GM21367 (cell line): ENCODE measurements around the gene TBX1.

ENCODE experiments used
- ATAC-seq: cut with Tn5 transposase; IDR thresholded peaks from one replicate; pipeline ENCODE4 v1.9.1; 2021; ENCODE audit not compliant: unreplicated experiment

The TBX1 gene

DNA sequence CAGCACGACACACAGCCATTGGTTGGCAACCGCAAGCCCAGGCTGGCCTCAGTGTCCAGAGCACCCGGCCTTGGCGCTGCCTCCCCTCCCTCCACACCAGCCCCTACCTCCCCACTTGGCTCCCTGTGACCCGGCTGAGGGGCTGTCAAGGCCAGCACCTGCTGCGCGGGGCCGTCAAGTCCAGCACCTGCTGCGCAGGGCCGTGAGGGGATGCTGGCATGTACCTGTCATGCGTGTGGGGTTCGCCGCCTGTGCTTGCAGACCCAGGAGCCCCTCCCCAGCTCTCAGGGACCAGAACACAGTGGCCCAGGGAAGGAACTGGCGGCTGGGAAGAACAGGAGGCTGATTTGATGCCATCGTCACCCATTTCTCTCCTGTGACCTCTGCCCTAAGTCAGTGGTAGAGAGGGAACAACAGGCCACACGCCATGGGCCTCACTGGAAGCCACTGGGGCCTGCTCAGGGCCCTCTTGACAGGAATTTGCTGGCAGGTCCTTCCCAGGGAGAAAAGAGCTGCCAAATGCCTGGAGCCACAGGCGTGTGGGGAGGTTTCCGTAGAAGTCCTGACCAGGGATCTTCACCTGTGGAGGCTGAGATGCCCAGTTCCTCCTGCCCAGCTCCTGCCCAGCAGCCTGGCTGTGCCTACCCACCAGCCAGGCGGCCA, 37.6 kb downstream of the TBX1 start:
- ATAC-seq: no peak

DNA sequence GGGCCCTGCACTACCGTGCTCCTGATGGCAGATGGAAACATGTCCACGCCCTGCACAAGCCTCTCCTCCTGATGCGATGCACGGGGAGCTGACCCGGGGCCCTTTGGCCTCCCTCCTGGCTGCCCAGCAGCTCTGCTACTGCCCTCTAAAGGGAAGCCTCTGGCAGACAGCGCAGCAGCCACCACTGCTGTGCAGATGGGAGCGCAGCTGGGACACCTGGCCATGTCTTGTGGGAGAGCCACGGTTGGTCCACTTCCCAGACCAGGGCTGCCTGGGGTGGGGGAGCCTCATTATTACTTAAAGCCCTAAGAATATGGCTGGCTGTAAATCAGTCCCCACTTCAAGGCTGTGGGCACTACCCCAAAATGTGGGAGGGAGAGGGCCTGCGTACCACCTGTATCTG, 38.3 kb downstream of the TBX1 start:
- no peak for ATAC-seq

DNA sequence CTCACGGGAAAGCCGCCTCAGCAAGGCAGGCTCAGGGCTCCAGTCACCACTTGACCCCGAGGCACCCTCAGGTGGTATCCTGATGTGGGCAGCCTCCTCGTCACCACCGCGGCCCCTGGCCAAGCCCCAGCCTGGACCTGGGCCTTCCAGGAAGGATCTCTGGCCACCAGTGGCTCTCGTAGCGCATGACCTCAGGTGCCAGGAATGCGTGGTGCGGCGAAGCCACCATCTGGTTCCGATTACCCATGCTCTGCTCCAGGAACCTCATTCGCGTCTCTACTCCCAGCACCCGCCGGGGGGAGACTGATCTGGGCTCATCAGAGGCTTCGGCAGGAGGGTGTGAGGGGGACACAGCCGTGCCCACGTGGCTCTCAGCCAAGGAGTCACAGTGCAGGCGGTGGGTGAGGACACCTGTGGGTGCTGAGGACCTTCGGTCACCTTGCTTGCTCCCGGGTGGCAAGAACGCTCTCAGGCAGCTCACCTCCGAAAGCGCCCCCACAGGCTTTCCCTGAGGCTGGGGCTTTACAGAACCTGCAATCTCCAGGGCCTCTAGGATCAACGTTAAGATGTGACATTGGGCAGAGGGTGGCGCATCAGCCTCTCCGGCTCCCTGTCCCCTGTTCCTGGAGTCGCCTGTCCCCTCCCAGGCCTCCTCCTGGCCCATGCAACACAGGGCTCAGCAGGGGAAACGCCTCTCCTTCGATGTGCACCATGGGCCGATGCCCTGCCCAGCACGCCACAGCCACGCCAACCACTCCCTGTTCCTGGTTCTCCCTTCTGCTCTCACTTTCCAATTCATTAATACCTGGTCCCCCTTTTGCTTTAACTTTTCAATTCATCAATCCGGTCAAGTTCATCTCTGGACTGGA, 39.0 kb downstream of the TBX1 start:
- no peak for ATAC-seq

DNA sequence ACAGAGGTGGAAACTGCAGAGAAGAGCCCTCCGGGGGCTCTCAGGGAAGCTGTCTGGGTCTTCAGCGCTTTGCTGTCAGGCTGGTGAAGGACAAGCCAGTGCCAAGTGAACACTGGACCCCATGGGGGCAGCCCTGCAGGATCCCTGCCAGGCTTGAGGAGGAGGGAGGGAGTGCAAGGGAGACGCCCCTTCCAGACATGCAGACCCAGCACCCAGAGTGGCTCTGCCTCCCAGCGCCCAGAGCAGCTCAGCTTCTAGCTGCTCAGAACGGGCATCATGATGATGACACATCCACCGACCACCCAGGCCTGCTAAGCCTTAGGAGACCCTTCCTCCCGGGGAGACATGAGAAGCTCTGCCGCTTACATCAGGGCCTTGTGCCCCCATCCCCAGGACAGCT, 39.7 kb downstream of the TBX1 start:
- no peak for ATAC-seq

DNA sequence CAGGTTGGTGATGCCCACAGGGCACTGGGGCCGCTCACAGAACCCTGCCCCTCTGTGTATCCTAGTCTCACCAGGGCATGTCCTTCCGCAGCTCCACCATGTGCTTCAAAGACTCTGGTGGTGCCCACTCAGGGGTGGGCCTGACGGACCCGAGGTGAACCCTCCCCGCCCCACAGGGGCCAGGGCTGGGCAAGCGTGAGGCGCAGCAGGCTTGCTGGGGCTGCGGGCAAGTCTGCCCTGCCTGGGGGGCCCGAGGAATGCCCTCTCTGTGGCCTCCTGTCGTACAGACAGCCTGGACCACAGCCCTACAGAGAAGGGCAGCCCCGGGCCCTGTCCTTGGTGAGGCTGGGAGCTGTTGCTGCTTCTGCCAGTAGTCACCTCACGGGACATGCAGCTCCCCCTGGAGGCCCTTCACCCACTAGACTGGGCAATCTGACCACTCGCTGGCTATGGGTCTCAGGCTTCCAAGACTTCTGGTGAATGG, 40.2 kb downstream of the TBX1 start:
- no peak for ATAC-seq

DNA sequence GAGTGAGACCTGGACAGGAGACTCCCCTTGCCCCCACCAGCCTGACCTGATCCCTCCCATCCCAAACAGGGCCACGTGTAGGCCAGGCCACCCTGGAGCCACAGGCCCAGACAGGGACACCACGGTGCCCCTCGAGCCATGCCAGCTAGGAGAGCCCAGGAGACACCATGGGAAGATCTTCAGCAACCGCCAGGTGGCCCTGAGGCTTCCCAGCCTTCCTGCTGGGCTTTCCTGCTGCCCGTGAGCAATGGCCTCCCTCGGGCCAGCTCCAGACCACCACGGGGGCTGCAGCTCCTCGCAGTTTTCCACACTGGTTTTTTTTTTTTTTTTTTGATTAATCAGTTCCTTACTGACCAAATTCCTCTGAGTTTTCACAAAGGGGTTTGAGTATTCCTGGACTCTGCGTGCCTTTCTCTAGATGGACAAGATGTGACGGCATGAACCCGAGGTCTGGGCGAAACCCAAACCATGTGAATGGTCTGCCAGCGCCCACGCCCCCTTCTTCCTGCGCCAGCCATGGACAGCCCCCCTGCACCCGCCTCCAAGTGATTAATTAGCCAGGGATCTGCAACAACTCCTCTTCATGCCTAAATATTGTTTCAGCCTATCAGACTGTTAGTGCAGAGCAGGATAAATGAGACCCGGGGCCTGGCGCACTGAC, 40.9 kb downstream of the TBX1 start:
- ATAC-seq: no peak

DNA sequence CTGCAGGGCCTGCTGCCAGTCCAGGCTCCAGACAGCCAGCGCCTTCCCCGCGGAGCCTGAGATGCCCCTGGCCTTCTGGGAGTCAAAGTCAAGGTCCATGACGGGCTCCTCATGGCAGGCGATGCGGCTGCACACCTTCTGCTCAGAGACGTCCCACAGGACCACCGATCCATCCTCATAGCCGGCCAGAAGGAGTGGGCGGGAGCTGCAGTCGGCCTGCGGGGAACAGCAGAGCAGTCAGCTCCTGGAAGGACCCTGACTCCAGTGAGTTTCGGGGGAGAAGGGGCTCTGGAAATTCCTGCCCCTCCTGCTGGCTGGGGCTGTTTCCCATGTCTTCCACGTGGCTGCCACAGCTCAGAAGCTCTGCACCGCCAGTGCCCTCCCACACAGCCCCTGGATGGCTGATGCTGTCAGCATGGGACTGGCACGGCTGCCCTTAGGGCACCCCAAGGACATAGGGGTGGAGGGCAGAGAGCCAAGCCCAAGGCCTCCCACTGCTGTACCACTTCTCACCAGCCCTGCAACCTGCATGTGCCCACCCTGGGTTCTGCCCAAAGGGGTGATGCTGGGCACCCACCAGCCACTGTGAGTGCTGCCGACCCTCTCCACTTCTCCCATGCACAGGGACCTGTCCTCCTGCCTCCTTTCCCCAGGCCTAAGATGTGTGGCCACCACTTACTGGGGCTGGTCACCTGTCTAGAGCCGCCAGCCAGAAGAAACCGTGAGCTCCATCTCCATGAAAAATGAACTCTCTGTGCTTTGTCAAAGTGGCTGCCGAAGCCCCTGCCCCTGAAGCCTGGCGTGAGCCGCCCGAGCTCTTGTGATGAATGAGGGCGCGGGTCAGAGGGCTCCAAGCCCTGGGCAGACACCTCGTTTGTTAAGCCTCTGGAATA, 41.7 kb downstream of the TBX1 start:
- ATAC-seq: no peak

DNA sequence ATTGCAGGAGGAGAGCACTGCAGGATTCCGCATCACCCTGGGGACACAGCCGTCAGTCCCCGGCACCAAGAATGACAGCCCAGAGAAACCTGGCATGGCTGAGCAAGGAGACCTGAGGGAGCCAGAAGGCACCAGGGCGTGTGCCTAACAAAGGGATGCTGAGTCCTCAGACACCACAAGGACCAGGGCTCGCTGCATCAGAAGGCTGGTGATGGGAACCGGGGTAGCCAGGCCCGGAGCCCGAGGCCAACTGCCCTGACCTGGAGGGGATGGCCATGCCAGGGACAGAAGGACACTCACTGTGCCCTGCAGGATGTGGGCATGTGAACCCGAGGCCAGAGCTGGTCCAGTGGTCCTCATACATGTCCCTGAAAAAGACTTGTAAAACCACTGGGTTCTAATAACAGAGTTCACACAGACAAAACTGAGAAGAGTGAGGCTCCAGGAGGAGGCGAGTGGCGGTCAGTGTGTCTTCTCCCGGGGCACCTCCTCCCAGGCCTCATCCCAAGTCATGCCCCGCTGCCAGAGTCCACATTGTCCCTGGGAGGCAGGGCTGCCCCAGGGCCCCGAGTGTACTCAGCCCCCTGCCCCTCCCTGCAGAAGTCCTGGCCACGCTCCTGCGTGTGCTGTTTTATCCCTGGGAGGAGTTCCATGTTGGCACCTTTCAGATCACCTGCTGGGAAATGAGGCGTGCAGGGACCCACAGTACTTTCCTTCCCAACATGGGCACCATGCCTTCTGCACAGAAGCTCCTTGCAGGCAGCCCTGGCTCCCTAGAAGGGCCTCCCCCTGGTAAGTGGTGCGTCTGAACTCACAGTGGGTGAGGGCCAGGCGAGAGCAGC, 42.5 kb downstream of the TBX1 start:
- ATAC-seq: no peak

DNA sequence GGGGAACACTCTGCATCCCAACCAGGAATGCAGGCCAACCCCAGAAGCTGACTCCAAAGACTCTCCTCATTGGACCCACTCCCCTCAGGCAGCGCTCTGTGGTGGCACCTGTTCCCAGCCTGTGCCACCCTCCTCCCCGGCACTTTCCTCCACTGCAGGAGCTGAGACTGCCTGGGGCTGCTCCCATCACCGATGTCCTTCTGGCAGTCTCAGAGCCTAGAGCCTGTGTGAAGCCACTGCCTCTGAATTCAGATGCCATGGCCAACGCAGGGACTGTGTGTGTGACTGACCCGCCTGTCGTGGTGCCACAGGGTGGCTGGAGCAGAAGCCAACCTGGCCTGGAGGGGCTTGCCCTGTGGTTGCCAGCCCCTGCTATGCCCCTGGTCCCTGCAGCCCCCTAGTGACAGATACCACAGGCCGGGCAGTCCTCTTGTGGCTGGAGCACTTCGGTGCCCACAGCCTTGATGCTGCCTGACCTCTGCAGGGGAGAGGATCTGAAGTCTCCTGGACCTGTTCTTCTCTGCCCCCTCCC, 43.2 kb downstream of the TBX1 start:
- ATAC-seq: no peak

DNA sequence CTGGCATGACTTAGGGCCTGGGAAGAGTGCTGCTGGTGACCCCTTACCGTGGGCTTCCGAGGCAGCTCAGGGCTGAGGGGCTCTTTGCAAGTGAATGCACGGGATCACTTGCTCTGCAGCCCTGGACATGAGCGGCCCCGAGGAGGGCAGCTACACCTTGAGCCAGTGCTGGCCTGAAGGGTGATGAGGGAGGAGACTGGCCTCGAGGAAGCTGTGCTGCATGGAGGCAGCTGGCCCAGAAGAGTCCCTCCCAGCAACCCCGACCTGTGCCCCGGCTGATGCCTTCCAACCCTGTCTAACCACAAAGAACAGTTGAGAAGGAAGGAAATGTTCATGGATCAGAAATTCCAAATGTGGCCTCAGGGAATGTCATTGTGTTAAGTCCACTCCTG, 45.2 kb downstream of the TBX1 start:
- ATAC-seq: no peak

DNA sequence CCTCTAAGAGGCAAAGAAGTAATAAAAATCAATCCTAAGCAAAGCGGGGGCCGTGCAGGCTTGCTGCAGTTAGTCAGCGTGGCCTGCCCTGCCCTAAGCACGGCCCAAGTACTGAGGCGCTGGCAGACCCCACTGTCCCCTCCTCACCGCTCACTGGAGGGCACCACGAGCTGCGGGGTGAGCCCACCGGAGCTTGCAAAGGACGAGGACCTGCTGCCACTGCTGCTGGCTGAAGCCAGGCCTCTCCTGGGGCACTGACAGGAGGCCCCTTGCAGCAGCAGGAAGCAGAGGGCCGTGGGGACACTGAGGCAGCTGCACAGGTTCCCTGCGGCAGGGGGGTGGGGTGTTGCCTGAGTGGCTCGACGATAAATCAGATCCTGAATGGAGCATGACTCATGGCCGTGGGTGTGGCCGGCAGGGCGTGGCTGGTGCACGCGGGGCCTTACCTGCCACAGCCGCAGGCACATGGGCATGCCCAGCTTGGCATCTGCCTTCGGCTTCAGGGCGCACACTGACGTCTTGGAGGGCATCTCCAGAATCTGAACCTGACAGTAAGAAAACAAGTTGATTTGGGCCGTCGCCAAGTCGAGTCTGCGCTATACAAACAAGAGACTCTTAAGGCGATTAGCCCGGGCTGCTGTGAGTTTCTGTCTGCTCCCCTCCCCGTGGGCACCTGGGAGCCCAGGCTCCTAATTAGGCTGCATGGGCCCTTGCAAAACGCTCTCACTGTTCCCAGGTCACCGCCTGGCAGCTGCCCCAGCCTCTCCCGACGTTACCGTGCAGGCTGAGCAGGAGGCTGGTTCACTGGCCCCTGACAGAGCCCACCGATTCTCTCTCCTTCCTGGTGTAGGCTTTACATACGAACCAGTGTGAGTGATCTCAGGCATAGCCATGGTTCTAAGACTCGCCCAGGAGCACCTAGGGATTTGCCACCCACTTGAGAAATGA, 45.9 kb downstream of the TBX1 start:
- ATAC-seq: no peak

DNA sequence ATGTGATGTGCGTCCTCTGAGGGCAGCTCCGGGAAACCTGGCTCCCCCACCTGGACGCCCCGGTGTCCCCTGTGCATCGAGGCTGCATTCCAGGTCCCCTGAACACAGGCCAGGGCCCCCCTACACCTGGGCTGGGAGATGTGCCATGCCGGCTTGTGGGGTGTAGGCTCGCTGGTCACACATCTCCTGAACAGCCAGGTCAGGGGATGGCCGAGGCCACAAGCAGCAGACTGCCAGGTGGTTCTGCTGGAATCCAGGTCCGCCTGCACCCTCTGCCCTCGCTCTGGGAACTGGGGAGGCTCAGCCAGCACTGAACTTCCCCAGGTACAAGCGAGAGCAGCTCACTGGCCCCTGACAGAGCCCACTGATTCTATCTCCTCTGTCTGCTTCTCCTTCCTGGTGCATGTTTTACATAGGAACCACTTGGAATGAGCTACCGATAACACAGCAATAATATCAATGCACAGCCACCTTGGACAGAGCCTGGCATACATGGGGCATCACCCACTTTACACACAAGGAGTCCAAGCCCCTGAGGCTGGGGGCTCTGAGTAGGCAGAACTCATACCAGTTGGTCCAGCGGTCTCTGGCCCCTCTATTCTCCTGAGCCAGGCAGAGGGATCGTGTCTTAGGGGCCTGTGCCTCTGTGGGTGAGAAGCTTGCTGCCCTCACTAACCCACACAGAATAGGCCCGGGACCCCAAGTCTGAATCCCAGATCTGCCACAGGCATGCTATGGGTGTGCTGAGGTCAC, 46.8 kb downstream of the TBX1 start:
- ATAC-seq: no peak

DNA sequence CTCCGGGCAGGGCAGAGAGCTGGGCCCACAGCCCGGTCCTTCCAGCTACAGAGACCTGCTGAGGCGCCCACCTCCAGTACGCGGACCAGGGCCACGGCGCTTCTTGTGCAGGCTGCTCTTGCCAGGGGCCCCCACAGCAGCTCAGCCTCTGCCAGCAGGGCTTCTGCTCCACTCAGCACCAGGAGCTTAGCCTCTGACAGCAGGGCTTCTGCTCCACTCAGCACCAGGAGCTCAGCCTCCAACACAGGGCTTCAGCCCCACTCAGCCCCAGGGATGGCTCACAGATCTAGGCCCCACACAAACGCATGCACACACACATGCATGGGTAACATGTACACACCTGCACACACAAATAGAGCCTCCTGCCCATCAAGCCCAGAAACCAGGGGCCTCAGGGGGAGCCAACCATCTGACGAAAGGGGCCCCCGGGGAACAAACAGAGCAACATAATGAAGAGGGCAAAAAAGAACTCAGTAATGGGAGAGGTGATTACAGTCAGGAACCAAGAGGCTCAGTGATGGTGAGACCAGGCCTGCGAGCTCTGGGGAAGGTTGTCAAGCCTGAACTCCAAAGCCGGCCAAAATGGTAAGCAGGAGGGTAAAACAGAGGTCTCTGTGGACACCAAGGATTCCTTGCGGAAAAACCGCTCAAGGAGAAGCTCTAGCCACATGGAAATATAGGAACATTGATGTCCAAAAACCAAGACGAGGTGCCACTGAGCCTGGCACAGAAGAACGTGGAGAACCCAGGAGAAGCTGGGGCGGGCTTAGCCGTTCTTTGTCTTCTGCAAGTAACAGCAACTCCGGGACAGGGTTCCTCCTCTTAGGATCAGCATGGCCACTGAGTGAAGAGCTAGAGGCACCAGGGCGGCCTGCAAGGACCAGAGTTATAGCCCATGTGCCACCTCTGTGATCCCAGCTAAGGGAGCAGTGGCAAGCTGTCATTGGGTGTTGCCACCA, 47.6 kb downstream of the TBX1 start:
- no peak for ATAC-seq

DNA sequence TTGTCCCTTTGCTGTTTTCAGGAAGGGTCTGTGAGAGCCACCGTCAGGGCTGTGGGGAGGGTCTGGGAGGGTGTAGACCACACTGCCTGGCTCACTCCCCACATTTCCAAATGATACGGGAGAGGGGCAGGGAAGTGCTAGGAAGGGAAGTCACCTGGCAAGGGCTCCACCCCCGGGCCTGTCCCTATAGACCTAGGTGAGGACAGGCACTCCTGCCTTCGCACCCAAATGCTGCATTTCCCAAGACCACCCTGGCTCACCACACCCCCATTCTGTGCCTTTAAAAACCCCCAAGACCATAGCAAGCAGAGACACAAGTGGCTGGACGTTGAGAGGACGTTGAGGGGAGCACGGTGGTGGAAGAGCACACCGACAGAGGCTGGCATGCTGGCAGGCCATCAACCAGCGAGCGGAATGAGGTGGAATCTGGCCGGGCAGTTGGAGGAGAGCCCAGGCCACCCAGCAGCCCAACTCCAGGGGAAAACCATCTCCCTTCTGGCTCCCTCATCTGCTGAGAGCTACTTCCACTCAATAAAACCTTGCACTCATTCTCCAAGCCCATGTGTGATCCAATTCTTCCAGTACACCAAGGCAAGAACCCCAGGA, 48.4 kb downstream of the TBX1 start:
- ATAC-seq: no peak

DNA sequence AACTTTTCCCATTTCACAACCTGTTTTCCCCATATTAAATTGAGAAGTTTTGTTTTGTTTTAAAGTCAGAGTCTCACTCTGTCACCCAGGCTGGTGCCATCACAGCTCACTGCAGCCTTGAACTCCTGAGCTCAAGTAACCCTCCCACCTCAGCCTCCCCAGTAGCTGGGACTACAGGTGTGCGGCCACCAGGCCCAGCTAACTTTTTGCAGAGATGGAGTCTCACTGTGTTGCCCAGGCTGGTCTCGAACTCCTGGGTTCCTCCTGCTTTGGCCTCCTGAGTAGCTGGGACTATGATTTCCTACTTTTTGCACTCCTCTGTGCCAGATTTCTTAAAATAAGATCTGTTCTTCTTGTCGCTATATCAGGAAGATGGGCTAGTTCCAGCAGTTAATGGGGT, 49.2 kb downstream of the TBX1 start:
- ATAC-seq: no peak
